ENCODE measurements around the gene MYH10.

The MYH10 gene

DNA sequence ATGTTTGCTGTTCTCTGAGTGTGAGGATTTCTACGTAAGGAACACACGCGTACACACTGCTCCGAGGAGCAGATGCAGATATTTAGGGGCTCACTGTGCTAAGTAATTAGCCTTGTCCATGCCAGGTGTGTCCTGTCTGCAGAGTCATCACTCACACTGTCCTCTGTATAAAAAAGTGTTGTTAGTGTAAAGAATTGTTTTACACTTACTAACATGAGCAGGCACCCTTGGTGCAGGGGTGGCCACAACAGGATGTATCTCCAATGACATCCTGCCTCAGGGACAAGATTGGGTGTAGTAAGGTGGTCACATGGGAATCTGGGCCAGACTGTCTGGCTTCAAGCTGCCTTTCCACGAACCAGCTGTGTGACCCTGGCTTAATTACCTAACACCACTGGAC, 130.9 kb downstream of the MYH10 start:
- Histone ChIP-seq H3K9ac (ENCODE audit: low read length) (no peak overlapping the region), H3K36me3 (replicated peaks; ENCODE audit: insufficient read depth, low read length) (no peaks in the 10 kb centered on the region), H4K20me1 (ENCODE audit: insufficient read depth, low read length) (no peaks in the 10 kb centered on the region), H3K9me2 (replicated peaks; ENCODE audit: insufficient read depth, low read length) (no peaks in the 10 kb centered on the region), H3K27ac (ENCODE audit: low read length) (no peak overlapping the region), H3K27me3 (replicated peaks; ENCODE audit: insufficient read depth, low read length) (no peaks in the 10 kb centered on the region), H3K9me3 (replicated peaks; ENCODE audit: insufficient read depth, low read length) (no peaks in the 10 kb centered on the region), H3F3A (ENCODE audit: insufficient read depth, low read length) (no peaks in the 10 kb centered on the region), H2AFZ (ENCODE audit: low read length) (no peak overlapping the region), H3K79me2 (ENCODE audit: low read length) (no peaks in the 10 kb centered on the region), H3K4me2 (ENCODE audit: low read depth, low read length) (no peak overlapping the region), H3K4me3 (ENCODE audit: low read length) (no peak overlapping the region), H3K4me1 (ENCODE audit: low read length) (no peaks in the 10 kb centered on the region)
- no peak for DNase-seq
- TF ChIP-seq, protein P1, sequence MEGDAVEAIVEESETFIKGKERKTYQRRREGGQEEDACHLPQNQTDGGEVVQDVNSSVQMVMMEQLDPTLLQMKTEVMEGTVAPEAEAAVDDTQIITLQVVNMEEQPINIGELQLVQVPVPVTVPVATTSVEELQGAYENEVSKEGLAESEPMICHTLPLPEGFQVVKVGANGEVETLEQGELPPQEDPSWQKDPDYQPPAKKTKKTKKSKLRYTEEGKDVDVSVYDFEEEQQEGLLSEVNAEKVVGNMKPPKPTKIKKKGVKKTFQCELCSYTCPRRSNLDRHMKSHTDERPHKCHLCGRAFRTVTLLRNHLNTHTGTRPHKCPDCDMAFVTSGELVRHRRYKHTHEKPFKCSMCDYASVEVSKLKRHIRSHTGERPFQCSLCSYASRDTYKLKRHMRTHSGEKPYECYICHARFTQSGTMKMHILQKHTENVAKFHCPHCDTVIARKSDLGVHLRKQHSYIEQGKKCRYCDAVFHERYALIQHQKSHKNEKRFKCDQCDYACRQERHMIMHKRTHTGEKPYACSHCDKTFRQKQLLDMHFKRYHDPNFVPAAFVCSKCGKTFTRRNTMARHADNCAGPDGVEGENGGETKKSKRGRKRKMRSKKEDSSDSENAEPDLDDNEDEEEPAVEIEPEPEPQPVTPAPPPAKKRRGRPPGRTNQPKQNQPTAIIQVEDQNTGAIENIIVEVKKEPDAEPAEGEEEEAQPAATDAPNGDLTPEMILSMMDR (IDR thresholded peaks at IDR 0.05; ENCODE audit: low read length) = no peak
- TF ChIP-seq EZH2phosphoT487 (IDR thresholded peaks at IDR 0.05; ENCODE audit: low read length) (no peak), EZH2 (optimal IDR thresholded peaks at IDR 0.05; ENCODE audit: low read depth, low read length) (no peak)

DNA sequence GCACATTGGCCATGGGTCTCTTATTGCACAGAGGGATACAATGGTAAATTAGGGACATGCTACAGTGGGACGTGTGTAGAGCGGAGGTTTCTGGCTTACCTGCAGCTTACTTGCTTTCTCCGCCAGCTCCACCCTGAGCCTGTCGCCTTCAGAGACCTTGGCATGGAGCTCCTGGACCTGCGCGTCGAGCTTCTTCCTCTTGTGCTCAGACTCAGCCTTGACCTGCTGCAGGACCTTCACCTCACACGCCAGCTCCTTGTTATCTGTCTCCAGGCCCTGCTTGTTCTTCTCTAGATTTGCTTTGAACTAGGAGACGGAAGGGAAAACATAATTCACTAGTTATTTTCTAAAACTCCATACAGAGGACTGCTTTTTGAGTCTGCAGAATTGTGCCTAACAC, 131.4 kb downstream of the MYH10 start:
- Histone ChIP-seq H3K79me2 (ENCODE audit: low read length) (no peaks in the 10 kb centered on the region), H3K27me3 (replicated peaks; ENCODE audit: insufficient read depth, low read length) (no peaks in the 10 kb centered on the region), H3K36me3 (replicated peaks; ENCODE audit: insufficient read depth, low read length) (no peaks in the 10 kb centered on the region), H3K9me3 (replicated peaks; ENCODE audit: insufficient read depth, low read length) (no peaks in the 10 kb centered on the region), H3K4me1 (ENCODE audit: low read length) (no peaks in the 10 kb centered on the region), H2AFZ (ENCODE audit: low read length) (no peak overlapping the region), H3K9ac (ENCODE audit: low read length) (no peak overlapping the region), H3K9me2 (replicated peaks; ENCODE audit: insufficient read depth, low read length) (no peaks in the 10 kb centered on the region), H3F3A (ENCODE audit: insufficient read depth, low read length) (no peaks in the 10 kb centered on the region), H3K4me2 (ENCODE audit: low read depth, low read length) (no peak overlapping the region), H4K20me1 (ENCODE audit: insufficient read depth, low read length) (no peaks in the 10 kb centered on the region), H3K4me3 (ENCODE audit: low read length) (no peak overlapping the region), H3K27ac (ENCODE audit: low read length) (no peak overlapping the region)
- no peak for DNase-seq
- TF ChIP-seq, protein P1 (IDR thresholded peaks at IDR 0.05; ENCODE audit: low read length) = no peak
- TF ChIP-seq EZH2 (optimal IDR thresholded peaks at IDR 0.05; ENCODE audit: low read depth, low read length) (no peak), EZH2phosphoT487 (IDR thresholded peaks at IDR 0.05; ENCODE audit: low read length) (no peak)

GRCh38 chr17:8496081-8496480, 134.4 kb downstream of the MYH10 start:
- no peaks in the 10 kb centered on the region for H3K79me2 ChIP-seq (ENCODE audit: low read length)
- H3K27me3 ChIP-seq (replicated peaks; ENCODE audit: insufficient read depth, low read length) = no peaks in the 10 kb centered on the region
- H3K4me2 ChIP-seq (ENCODE audit: low read depth, low read length) = no peak overlapping the region
- H3F3A ChIP-seq (ENCODE audit: insufficient read depth, low read length) = no peaks in the 10 kb centered on the region
- TF ChIP-seq, protein P1 (IDR thresholded peaks at IDR 0.05; ENCODE audit: low read length) = no peak
- no peak for TF ChIP-seq EZH2 (optimal IDR thresholded peaks at IDR 0.05; ENCODE audit: low read depth, low read length)
- TF ChIP-seq EZH2phosphoT487 (IDR thresholded peaks at IDR 0.05; ENCODE audit: low read length) = no peak
- no peak overlapping the region for H2AFZ ChIP-seq (ENCODE audit: low read length)
- no peaks in the 10 kb centered on the region for H3K9me2 ChIP-seq (replicated peaks; ENCODE audit: insufficient read depth, low read length)
- no peak overlapping the region for H3K4me3 ChIP-seq (ENCODE audit: low read length)
- DNase-seq = no peak
- no peak overlapping the region for H3K9ac ChIP-seq (ENCODE audit: low read length)
- no peak overlapping the region for H3K27ac ChIP-seq (ENCODE audit: low read length)
- no peaks in the 10 kb centered on the region for H3K36me3 ChIP-seq (replicated peaks; ENCODE audit: insufficient read depth, low read length)
- H3K9me3 ChIP-seq (replicated peaks; ENCODE audit: insufficient read depth, low read length) = no peaks in the 10 kb centered on the region
- no peaks in the 10 kb centered on the region for H3K4me1 ChIP-seq (ENCODE audit: low read length)
- no peaks in the 10 kb centered on the region for H4K20me1 ChIP-seq (ENCODE audit: insufficient read depth, low read length)

All from MM.1S (cell line).